Right hindlimb (tissue), 1 donor: ENCODE data around the gene C2orf49.
"Not testable (repeated sequence)": the region's sequence is repeated elsewhere in the genome, so short reads cannot be mapped to it uniquely, and the experiment has no call there.

ENCODE experiments used
- DNase-seq: peaks from one replicate; pipeline ENCODE4 v3.0.0-alpha.2; 2018

C2orf49 gene

GRCh38 chr2:105321875-105322646, 15.3 kb upstream of the C2orf49 start:
- DNase-seq: no peak

DNA sequence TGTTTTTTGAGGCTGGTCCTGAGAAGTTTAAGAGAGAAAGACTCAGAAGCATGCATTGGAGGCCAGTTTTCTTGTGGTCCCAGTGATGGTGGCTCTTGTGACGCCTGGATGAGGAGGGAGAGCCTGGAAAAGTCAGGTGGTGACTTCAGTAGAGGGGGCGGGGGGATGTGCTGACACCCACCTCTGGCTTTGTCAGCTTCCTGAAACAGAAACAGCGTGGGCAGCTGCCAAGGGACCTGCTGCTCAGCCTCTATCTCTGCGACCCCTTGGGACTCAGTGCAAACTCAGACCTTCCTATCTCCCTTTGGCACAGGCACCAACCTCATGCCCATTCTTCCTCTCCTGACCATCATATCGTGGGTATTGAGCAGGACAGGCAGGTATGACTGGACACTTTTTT, 14.2 kb upstream of the C2orf49 start:
- DNase-seq: no peak

DNA sequence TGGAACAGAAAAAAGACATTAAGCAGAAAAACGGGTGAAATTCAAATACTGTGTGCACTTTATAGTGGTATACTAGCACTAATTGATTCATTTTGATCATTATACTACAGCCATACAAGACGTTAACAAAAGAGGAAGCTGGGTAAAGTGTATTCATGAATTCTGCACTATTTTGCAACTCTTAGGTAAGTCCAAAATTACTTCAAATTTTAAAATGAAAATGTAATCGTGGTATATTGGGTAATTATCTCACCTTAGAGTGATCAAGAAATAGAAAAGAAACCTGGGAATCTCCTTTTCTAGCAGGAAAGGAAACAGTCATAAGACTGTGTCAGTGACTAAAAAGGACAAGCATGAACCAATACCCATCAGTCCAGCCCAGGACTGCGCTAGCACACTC, 13.2 kb upstream of the C2orf49 start:
- DNase-seq: no peak

- DNase-seq: no peak
These were observed 12.6 kb upstream of the C2orf49 start for GRCh38 chr2:105324732-105325131.

DNA sequence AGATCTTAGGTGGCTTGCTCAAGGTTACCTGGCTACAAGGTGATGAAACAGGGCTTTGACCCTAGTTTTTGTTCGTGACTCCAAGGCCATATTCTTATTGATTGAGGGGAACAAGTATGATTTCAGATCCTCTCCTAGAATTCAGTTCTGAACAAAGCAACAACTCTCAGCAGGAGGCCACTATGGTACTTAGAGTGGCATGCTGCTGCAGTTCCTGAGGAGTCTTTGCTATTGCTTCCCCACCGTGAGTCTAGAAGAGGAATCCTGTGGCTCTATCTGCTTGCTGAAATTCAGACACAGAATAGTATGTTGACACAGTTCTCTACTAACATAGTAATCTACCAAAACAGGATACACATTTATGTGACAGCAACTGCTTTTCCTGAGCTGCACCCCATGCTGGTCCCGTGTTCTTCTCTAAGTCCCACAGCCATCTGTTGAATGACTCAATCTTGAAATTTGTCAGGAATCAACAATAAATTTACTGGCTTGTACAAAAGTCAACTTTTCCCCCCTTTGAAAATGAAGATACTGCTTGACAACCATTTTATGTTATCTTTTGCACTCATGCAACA, 11.9 kb upstream of the C2orf49 start:
- DNase-seq: no peak

DNA sequence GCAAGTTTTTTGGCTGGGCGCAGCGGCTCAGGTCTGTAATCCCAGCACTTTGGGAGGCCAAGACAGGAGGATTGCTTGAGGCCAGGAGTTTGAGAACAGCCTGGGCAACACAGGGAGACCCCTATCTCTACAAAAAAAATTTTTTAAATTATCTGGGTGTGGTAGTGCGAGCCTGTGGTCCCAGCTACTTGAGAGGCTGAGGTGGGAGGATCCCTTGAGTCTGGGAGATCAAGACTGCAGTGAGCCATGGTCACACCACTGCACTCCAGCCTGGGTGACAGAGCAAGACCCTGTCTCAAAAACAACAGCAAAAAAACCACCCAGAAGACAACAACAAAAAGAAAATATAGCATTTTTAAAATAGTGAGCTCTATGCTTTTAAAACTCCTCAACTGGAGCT, 10.1 kb upstream of the C2orf49 start:
- not testable (repeated sequence) for DNase-seq

- no peak for DNase-seq
These were observed 9.7 kb upstream of the C2orf49 start for GRCh38 chr2:105327690-105328089.

DNA sequence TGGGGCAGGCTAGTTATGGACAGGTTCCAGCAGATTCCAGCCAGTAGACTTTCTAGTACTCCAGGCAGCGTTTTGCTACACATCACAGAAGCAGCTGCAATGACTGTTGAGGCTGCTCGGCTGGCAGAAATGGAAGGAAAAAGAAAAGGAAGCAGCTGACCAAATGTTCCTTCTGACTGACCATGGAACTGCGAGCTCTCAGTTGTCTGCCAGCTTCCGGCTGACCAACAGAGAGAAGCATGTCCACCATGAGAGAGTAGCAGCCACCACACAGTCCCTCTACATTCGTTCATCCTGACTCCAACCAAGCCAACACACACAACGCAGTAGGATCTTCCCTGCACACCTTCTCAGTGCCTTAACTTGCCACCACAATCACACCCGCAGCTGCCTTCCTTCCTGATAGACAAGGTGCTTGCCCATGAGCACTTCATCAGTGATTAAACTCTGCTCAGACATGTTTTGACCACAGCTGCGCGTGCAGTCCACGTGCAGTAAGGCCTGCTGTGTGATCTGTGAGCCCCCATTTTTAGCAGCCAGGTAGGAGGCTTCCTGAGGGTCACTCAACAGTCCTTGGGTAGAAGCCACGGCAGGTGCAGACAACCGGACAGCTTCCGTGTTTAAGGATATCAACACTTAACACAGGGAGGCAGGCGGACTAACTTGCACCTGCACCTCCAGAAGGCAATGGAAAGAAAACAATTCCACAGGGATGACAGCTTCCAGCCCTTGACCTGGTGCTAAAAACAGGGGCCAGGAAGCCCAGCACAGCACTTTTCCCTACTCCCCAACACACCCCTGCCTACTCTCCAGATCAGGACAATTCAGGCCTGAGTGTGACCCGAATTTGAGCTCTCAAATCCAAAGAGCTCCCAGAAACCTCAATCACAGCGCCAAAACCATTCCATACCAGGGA, 8.8 kb upstream of the C2orf49 start:
- peak; percentile 27 for DNase-seq

GRCh38 chr2:105329197-105329554, 8.2 kb upstream of the C2orf49 start:
- DNase-seq: no peak

GRCh38 chr2:105329561-105330495, 7.5 kb upstream of the C2orf49 start, which contains the start of gene TGFBRAP1:
TGFBRAP1 (minus strand) TSS chr2:105329735; CDS start chr2:105308301, 21,434 bp downstream.
- DNase-seq: peak; percentile 69

DNA sequence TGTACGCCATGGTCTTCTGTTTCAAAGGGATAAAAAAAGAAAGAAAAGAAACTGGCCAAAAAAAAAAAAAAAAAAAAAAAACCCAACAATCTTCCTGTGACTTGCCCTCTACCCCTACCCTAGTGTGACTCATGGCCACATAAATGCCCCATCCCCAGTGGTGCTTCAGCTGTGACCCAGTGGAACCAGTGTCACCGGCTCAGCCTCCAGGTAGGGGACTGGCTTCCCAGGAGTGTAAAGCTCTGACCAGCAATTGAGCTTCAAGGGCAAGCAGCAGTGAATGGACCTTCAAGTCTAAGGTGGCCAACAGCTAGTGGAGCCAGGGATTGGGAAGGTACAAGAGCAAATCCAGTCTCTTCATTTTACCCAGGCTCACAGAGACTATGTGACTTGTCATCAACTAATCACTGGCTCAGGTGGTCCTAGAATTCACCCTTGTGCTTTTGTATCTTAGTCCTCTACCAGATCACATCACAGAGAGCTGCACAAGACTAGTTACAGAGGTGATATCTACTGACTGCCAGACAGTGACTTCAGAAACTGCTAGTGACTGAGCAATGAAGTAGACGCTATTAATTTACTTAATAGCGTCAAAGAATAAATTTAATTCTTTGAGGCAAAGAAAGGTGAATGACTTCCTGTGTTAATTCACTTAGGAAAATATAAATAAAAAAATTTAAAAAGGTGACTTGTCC, 6.5 kb upstream of the C2orf49 start:
- no peak for DNase-seq

DNA sequence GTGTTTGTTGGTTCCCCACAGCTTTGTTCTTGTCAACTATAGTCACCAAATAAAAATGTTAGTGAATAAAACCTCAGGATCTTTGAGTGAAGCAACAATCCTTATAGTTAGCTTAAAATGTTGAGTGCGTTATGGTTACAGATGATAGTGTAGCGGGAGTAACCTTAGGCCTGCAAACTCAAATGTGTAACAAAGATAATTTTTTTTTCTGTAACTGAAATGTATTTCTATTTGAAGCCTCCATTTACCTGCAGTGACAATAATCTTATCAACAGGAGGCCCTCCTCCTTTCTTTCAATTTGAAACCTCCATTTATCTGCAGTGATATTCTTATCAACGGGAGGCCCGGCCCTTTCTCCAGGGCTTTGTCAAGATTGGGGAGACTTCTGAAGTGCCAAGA, 3.1 kb upstream of the C2orf49 start:
- DNase-seq: no peak

DNA sequence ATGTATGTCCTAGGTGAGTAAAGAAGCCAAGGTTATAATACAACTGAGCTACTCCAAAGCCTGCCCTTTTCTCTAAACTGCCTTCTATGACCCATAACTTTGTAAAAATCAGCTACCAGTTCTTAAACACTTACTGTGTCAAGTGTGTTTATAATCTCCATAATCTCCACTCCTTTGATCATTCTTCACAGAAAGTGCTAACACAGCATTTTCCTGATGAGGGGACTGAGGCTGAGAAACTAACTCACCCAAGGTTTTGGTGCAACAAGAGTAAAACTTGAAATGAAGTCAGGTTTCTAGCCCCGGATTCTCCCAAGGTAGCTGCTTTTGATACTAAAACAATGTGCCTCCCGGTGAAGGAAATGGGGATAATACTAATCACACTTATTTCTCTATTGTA, 1.9 kb upstream of the C2orf49 start:
- no peak for DNase-seq

DNA sequence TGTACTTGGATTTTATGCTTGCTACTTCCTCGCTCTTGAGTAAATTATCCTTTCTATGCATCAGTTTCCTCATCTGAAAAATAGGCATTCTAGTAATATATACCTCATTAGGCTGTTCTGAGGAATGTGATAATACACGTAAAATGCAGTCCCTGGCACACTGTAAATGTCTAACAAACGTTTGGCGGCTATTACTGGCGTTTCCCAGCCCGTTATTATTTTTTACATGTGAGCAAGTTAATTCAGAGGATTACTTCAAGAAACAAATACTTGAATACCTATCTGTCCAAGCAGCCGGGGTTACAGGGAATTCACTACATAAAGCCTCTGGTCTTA, 586 bp upstream of the C2orf49 start:
- no peak for DNase-seq

- no peak for DNase-seq
These were observed 663 bp downstream of the C2orf49 start for GRCh38 chr2:105338020-105338385.

DNA sequence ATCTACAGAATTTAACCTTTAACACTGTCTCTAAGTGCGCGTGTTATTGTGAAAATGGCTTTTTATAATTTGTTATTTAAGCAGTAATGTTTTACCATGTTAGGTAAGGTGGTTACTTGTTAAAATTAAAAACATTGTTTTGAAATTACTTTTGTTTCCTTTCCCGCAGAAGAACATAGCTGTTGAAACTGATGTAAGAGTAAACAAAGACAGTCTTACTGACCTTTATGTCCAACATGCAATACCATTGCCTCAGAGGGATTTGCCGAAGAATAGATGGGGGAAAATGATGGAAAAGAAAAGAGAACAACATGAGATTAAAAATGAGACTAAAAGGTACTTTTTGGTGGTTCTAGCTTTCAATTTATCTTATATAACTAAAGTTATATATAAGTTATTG, 2.1 kb downstream of the C2orf49 start:
- DNase-seq: no peak

GRCh38 chr2:105344704-105345345, 7.5 kb downstream of the C2orf49 start:
- no peak for DNase-seq

DNA sequence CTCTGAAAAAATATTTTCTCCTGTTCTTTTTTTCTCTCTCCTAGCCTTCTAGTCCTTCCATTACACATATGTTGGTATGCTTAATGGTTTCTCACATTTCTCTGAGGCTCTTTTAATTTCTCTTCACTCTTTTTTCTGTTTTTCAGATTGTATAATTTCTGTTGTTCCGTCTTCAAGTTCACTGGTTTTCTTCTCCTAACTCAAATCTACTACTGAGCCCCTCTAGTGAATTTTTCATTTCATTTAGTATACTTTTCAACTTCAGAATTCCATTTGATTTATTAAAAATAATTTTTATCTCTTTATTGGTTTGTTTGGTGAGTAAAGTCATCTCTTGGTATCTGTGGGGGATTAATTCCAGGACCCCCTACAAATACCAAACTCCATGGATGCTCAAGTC, 19.8 kb downstream of the C2orf49 start:
- no peak for DNase-seq

GRCh38 chr2:105358593-105358992, 21.3 kb downstream of the C2orf49 start:
- DNase-seq: no peak

- no peak for DNase-seq
These were observed 24.0 kb downstream of the C2orf49 start for GRCh38 chr2:105361102-105361889.
